Fibroblast of lung (primary cell): ENCODE data around the gene CACNA2D3.
"Not testable (repeated sequence)": the region's sequence is repeated elsewhere in the genome, so short reads cannot be mapped to it uniquely, and the experiment has no call there.

Experiments used
- CTCF ChIP-seq, 2 donors: IDR thresholded peaks in 1 of 2; conservative IDR thresholded peaks in 1 of 2; 1 replicate in 1 of 2; 2 replicates in 1 of 2; pipeline ENCODE4 v1.5.1; 2011 to 2012; ENCODE audit warnings: low read length in 2 of 2, control low read depth in 1 of 2, inconsistent platforms in 1 of 2, low read depth in 1 of 2, mild to moderate bottlenecking in 1 of 2
- EZH2 ChIP-seq: IDR thresholded peaks from 2 replicates; pipeline ENCODE4 v1.5.1; 2012; ENCODE audit warnings: low read length, control low read depth, mild to moderate bottlenecking; ENCODE audit errors: missing control alignments

- not testable (repeated sequence) for TF ChIP-seq CTCF (conservative IDR thresholded peaks at IDR 0.05 in 1 of 2, IDR thresholded peaks at IDR 0.05 in 1 of 2; ENCODE audit: low read depth in 1 of 2, low read length in 2 of 2); EZH2
Observed at GRCh38 chr3:54977946-54978345, 855.6 kb downstream of the CACNA2D3 start.
